NT2/D1 (cell line): ENCODE measurements around the gene PRDX3.

Source experiments
- YY1 ChIP-seq: IDR thresholded peaks from 2 replicates; pipeline ENCODE4 v1.6.1; 2011; ENCODE audit not compliant: insufficient read length, insufficient read depth
- ZNF274 ChIP-seq: IDR thresholded peaks from 2 replicates; pipeline ENCODE4 v1.6.1; 2011; ENCODE audit warnings: mild to moderate bottlenecking, low read depth, low read length

GRCh38 chr10:119183664-119184412 is 5.2 kb upstream of the PRDX3 start:
- TF ChIP-seq YY1 (no peak), ZNF274 (no peak)
